Body of pancreas (tissue), 4 donors: ENCODE results near the gene TP53BP2.

Source experiments
- CTCF ChIP-seq, 7 experiments: fragments of 450-650 bp in 4 of 7; fragments of 200-600 bp in 3 of 7; sonication (generic) in 3 of 7; IDR thresholded peaks; one replicate each; pipeline ENCODE4 v1.5.1; 2016 to 2019; ENCODE audit warnings: antibody characterized with exemption in 7 of 7
- POLR2A ChIP-seq, 3 donors: fragments of 450-650 bp; IDR thresholded peaks; one replicate each; pipeline ENCODE4 v1.6.1; 2016; ENCODE audit warnings: antibody characterized with exemption in 3 of 3, mild to moderate bottlenecking in 2 of 3

- no peak for TF ChIP-seq CTCF (IDR thresholded peaks at IDR 0.05)
- no peak for TF ChIP-seq POLR2A (IDR thresholded peaks at IDR 0.05)
Observed at GRCh38 chr1:223770621-223771315, 75.0 kb downstream of the TP53BP2 start.
